ENCODE results near the gene CBFB.

- TF ChIP-seq POLR2A (IDR thresholded peaks at IDR 0.05), result no peak
- TF ChIP-seq CTCF (IDR thresholded peaks at IDR 0.05), result no peak
Observed at GRCh38 chr16:67086822-67087221, 57.9 kb downstream of the CBFB start.

Data from suprapubic skin (tissue), 3 donors.